WTC11 (cell line): ENCODE results near the gene EHBP1L1.

ENCODE experiments used
- CREB1 ChIP-seq: sonication (generic); formaldehyde crosslinking; IDR thresholded peaks from 2 replicates; pipeline ENCODE4 v1.8.0; 2023; ENCODE audit warnings: mild to moderate bottlenecking, missing genetic modification reagents
- CTCF ChIP-seq: fragments of 200-600 bp; IDR thresholded peaks from 2 replicates; pipeline ENCODE4 v1.8.0; 2022; ENCODE audit warnings: antibody characterized with exemption
- MXD4 ChIP-seq: fragments of 250-450 bp; sonication (Bioruptor Pico); IDR thresholded peaks from 2 replicates; pipeline ENCODE4 v1.8.0; 2021; ENCODE audit warnings: mild to moderate bottlenecking, moderate library complexity, borderline replicate concordance
- NR2C2 ChIP-seq: sonication (generic); formaldehyde crosslinking; IDR thresholded peaks from 2 replicates; pipeline ENCODE4 v1.8.0; 2022; ENCODE audit warnings: mild to moderate bottlenecking, missing genetic modification reagents
- ZBTB21 ChIP-seq: sonication (generic); formaldehyde crosslinking; IDR thresholded peaks from 2 replicates; pipeline ENCODE4 v1.8.1; 2023; ENCODE audit warnings: mild to moderate bottlenecking, missing genetic modification reagents, borderline replicate concordance
- TF ChIP-seq, protein P1 (sequence below): sonication (generic); formaldehyde crosslinking; IDR thresholded peaks from 2 replicates; pipeline ENCODE4 v1.8.1; 2023; ENCODE audit warnings: mild to moderate bottlenecking, missing genetic modification reagents, moderate library complexity
- TF ChIP-seq, protein P2 (sequence below): sonication (generic); formaldehyde crosslinking; IDR thresholded peaks from 2 replicates; pipeline ENCODE4 v1.8.0; 2023; ENCODE audit warnings: missing genetic modification reagents, mild to moderate bottlenecking, borderline replicate concordance

DNA sequence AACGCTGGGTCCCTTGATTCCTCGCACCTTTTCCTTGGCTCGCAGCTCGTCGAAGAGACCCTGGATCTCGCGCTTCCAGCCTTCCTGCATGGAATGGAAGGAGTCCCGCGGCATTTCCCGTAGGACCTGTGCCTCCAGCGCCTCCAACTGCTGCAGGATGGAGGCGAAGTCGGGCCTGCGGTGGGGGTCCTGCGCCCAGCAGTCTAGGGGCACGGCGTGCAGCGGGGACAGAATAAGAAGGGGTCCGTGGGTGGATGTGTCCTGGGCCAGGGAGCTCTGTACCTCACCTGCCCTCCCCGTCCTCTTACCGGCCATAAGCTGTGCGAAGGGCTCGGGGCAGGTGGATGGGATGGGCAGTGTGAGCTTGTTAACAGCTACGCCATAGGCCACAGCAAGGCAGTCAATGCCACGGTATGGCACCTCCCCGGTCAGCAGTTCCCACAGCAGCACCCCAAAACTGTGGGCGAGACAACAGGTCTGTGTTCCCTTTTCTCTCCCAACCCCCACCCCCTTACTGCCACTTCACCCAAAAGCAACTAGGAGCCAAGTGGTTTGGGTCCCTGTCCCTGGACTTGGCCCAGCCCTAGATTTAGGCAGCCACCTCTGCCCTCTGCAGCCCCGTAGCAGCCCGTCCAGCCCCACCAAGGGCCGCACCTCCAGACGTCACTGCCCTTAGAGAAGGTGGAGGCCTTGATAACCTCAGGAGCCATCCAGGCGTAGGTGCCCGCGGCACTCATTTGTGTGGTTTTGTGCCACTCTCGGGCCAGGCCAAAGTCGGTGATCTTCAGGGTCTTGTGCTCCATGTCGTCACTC lies 32.0 kb downstream of the EHBP1L1 start:
- TF ChIP-seq CREB1 (no peak), ZBTB21 (CRISPR knock-in tag) (no peak), MXD4 (CRISPR knock-in tag) (no peak), CTCF (no peak), NR2C2 (CRISPR knock-in tag) (no peak)
- TF ChIP-seq, protein P1, sequence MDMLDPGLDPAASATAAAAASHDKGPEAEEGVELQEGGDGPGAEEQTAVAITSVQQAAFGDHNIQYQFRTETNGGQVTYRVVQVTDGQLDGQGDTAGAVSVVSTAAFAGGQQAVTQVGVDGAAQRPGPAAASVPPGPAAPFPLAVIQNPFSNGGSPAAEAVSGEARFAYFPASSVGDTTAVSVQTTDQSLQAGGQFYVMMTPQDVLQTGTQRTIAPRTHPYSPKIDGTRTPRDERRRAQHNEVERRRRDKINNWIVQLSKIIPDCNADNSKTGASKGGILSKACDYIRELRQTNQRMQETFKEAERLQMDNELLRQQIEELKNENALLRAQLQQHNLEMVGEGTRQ (CRISPR knock-in tag), result no peak
- TF ChIP-seq, protein P2, sequence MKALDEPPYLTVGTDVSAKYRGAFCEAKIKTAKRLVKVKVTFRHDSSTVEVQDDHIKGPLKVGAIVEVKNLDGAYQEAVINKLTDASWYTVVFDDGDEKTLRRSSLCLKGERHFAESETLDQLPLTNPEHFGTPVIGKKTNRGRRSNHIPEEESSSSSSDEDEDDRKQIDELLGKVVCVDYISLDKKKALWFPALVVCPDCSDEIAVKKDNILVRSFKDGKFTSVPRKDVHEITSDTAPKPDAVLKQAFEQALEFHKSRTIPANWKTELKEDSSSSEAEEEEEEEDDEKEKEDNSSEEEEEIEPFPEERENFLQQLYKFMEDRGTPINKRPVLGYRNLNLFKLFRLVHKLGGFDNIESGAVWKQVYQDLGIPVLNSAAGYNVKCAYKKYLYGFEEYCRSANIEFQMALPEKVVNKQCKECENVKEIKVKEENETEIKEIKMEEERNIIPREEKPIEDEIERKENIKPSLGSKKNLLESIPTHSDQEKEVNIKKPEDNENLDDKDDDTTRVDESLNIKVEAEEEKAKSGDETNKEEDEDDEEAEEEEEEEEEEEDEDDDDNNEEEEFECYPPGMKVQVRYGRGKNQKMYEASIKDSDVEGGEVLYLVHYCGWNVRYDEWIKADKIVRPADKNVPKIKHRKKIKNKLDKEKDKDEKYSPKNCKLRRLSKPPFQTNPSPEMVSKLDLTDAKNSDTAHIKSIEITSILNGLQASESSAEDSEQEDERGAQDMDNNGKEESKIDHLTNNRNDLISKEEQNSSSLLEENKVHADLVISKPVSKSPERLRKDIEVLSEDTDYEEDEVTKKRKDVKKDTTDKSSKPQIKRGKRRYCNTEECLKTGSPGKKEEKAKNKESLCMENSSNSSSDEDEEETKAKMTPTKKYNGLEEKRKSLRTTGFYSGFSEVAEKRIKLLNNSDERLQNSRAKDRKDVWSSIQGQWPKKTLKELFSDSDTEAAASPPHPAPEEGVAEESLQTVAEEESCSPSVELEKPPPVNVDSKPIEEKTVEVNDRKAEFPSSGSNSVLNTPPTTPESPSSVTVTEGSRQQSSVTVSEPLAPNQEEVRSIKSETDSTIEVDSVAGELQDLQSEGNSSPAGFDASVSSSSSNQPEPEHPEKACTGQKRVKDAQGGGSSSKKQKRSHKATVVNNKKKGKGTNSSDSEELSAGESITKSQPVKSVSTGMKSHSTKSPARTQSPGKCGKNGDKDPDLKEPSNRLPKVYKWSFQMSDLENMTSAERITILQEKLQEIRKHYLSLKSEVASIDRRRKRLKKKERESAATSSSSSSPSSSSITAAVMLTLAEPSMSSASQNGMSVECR, result no peak
